HL-60 (cell line): Measurements from ENCODE around the gene GRID1.

ENCODE experiments used
- DNase-seq, 2 experiments: peaks; one replicate each; pipeline ENCODE4 v3.0.0-alpha.2; 2010 to 2020; ENCODE audit warnings: low read depth in 1 of 2, low spot score in 1 of 2
- H3K27ac ChIP-seq: fragments of 250-450 bp; sonication (Bioruptor Pico); replicated peaks from 2 replicates; pipeline ENCODE4 v1.5.1; 2020; ENCODE audit warnings: mild to moderate bottlenecking, moderate library complexity
- H3K27me3 ChIP-seq: fragments of 250-450 bp; sonication (Bioruptor Pico); 2 replicates; pipeline ENCODE4 v1.5.1; 2021; ENCODE audit warnings: mild to moderate bottlenecking, moderate library complexity; ENCODE audit not compliant: insufficient read depth, poor library complexity, severe bottlenecking
- H3K4me3 ChIP-seq: replicated peaks from 2 replicates; pipeline ENCODE4 v1.5.1; 2011; ENCODE audit warnings: mild to moderate bottlenecking, control low read depth, low read length; ENCODE audit not compliant: insufficient read depth
- CTCF ChIP-seq: IDR thresholded peaks from one replicate; pipeline ENCODE4 v1.5.1; 2011; ENCODE audit warnings: low read length, control low read depth, inconsistent platforms; ENCODE audit not compliant: insufficient read depth
- GABPA ChIP-seq: IDR thresholded peaks from 2 replicates; pipeline ENCODE4 v1.6.1; 2012; ENCODE audit warnings: low read depth
- POLR2AphosphoS5 ChIP-seq: IDR thresholded peaks from 2 replicates; pipeline ENCODE4 v1.6.1; 2012; ENCODE audit warnings: low read depth
- SPI1 ChIP-seq: IDR thresholded peaks from 2 replicates; pipeline ENCODE4 v1.6.1; 2012; ENCODE audit warnings: low read depth, mild to moderate bottlenecking, borderline replicate concordance
- TF ChIP-seq, protein P1 (sequence below): IDR thresholded peaks from 2 replicates; pipeline ENCODE4 v1.6.1; 2012; ENCODE audit warnings: low read depth; ENCODE audit not compliant: insufficient replicate concordance

The GRID1 gene

DNA sequence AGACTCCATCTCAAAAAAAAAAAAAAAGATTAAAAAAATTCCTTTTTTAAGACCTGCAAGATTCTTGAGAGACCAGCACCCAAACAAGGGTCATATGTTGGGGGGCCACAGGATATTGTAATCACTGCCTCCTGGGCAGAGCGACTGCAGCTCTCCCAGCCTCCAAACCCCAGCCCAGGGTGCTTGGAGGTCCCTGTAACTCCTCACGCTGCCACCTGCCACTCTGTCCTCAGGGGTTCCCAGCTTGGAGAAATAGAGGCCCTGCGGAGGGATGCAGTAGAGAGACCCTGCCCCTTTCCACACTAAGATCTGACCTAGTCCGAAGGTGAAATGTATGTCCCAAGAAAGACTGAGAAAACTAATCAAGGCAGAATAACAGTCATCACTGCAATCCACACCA is 343.7 kb downstream of the GRID1 start:
- TF ChIP-seq, protein P1, sequence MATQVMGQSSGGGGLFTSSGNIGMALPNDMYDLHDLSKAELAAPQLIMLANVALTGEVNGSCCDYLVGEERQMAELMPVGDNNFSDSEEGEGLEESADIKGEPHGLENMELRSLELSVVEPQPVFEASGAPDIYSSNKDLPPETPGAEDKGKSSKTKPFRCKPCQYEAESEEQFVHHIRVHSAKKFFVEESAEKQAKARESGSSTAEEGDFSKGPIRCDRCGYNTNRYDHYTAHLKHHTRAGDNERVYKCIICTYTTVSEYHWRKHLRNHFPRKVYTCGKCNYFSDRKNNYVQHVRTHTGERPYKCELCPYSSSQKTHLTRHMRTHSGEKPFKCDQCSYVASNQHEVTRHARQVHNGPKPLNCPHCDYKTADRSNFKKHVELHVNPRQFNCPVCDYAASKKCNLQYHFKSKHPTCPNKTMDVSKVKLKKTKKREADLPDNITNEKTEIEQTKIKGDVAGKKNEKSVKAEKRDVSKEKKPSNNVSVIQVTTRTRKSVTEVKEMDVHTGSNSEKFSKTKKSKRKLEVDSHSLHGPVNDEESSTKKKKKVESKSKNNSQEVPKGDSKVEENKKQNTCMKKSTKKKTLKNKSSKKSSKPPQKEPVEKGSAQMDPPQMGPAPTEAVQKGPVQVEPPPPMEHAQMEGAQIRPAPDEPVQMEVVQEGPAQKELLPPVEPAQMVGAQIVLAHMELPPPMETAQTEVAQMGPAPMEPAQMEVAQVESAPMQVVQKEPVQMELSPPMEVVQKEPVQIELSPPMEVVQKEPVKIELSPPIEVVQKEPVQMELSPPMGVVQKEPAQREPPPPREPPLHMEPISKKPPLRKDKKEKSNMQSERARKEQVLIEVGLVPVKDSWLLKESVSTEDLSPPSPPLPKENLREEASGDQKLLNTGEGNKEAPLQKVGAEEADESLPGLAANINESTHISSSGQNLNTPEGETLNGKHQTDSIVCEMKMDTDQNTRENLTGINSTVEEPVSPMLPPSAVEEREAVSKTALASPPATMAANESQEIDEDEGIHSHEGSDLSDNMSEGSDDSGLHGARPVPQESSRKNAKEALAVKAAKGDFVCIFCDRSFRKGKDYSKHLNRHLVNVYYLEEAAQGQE = no peak
- TF ChIP-seq POLR2AphosphoS5 = no peak
- TF ChIP-seq CTCF = no peak
- no peak for TF ChIP-seq GABPA
- no peak for TF ChIP-seq SPI1

DNA sequence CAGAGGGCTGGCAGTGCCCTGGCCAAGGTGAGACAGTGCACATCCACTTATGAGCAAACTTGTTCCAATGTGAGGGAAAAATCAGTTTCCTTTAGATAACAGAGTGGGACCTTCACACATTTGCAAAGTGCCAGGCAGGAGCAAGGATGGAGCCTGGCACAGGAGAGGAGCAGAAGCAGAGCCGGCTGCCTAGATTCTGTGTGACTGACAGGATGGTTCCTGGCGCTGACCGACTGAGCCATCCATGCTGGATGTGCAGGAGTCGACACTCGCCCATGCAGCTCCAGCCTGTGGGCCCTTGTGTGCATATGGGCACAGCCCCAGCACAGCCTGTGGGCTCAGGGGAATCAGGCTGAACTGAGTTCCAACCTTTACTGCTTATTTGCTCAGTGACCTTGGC is 346.5 kb downstream of the GRID1 start:
- Histone ChIP-seq H3K27me3 (no peaks in the 10 kb centered on the region), H3K27ac (no peak overlapping the region), H3K4me3 (no peak overlapping the region)
- DNase-seq = no peak
- TF ChIP-seq CTCF (no peak), SPI1 (no peak), POLR2AphosphoS5 (no peak), GABPA (no peak)
- TF ChIP-seq, protein P1 = no peak

More for the DNA sequence above, 343.7 kb downstream of the GRID1 start:
- no peak for DNase-seq
- Histone ChIP-seq H3K4me3 (no peak overlapping the region), H3K27ac (no peak overlapping the region), H3K27me3 (no peaks in the 10 kb centered on the region)

- DNase-seq = no peak
- no peaks in the 10 kb centered on the region for H3K27me3 ChIP-seq
Observed at GRCh38 chr10:86019141-86019540, 347.5 kb downstream of the GRID1 start.

More at GRCh38 chr10:86019141-86019540, 347.5 kb downstream of the GRID1 start:
- Histone ChIP-seq H3K27ac (no peak overlapping the region), H3K4me3 (no peak overlapping the region)
- TF ChIP-seq CTCF (no peak), POLR2AphosphoS5 (no peak), GABPA (no peak), SPI1 (no peak)
- TF ChIP-seq, protein P1 = no peak
